HG03064 (cell line): ENCODE data around the gene ZXDC.

ENCODE experiments used
- ATAC-seq: cut with Tn5 transposase; IDR thresholded peaks from one replicate; pipeline ENCODE4 v1.9.1; 2021; ENCODE audit warnings: low read depth; ENCODE audit not compliant: unreplicated experiment

ZXDC gene, protein sequence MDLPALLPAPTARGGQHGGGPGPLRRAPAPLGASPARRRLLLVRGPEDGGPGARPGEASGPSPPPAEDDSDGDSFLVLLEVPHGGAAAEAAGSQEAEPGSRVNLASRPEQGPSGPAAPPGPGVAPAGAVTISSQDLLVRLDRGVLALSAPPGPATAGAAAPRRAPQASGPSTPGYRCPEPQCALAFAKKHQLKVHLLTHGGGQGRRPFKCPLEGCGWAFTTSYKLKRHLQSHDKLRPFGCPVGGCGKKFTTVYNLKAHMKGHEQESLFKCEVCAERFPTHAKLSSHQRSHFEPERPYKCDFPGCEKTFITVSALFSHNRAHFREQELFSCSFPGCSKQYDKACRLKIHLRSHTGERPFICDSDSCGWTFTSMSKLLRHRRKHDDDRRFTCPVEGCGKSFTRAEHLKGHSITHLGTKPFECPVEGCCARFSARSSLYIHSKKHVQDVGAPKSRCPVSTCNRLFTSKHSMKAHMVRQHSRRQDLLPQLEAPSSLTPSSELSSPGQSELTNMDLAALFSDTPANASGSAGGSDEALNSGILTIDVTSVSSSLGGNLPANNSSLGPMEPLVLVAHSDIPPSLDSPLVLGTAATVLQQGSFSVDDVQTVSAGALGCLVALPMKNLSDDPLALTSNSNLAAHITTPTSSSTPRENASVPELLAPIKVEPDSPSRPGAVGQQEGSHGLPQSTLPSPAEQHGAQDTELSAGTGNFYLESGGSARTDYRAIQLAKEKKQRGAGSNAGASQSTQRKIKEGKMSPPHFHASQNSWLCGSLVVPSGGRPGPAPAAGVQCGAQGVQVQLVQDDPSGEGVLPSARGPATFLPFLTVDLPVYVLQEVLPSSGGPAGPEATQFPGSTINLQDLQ

DNA sequence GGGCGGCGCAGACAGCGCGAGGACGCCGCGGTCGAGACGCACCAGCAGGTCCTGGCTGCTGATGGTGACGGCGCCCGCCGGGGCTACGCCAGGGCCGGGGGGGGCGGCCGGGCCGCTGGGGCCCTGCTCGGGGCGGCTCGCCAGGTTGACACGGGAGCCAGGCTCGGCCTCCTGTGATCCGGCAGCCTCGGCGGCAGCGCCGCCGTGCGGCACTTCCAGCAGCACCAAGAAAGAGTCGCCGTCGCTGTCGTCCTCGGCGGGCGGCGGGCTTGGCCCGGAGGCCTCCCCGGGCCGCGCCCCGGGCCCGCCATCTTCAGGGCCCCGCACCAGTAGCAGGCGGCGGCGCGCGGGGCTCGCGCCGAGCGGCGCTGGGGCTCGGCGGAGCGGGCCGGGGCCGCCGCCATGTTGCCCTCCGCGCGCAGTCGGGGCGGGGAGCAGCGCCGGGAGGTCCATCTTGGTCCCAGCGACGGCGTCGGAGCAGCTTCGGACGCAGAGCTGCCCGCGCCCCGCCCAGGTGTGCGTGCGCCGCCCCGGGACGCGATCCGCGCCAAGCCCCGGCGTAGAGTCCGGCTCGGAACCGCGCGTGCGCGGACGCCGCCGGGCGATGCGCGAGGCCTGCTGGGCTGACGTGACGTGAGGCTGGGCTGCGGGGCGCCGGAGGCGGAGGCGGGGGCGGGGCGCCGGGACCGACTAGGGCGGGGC lies at the start of gene ZXDC:
Gene ZXDC (minus strand): TSS at position 479 of the 702 bp plus-strand sequence. CDS start 26 bp downstream, at position 453.
- peak; percentile 75 for ATAC-seq

DNA sequence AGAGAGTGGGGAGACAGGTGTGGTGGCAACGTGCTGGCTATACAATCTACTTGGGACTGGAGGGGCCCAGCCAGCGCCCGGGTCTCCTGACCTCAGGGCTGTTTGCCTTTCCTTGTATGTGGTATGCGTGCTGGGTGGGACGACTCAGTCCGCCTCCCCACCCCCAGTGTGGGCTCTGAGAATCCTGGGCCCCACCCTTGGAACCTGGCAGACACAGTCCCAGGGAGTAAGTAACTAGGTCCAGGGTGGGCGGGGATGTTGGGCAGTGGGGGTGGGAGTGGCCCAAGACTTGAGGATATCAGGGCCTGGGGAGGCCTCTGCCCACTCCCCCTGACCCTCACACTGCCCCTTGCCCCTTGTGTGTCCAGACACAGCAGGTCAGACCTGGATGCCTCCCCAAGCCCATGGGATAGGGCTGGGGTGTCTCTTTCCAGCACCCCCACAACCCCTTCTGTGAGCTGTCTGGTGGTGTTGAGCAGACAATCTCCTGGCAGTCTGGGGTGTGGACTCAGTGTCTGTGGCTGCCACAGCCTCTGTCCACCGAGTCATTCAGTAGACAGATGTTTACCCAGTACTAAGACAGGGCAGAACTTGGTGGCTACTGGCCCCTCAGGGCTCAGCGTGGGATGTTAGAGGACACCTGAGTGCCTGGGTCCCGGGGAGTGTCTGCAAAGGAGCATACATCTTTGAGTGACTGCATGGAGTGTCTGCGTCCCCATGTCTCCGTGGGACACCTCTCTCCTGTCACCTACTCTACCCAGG lies 49.6 kb upstream of the ZXDC start:
- ATAC-seq, result no peak

DNA sequence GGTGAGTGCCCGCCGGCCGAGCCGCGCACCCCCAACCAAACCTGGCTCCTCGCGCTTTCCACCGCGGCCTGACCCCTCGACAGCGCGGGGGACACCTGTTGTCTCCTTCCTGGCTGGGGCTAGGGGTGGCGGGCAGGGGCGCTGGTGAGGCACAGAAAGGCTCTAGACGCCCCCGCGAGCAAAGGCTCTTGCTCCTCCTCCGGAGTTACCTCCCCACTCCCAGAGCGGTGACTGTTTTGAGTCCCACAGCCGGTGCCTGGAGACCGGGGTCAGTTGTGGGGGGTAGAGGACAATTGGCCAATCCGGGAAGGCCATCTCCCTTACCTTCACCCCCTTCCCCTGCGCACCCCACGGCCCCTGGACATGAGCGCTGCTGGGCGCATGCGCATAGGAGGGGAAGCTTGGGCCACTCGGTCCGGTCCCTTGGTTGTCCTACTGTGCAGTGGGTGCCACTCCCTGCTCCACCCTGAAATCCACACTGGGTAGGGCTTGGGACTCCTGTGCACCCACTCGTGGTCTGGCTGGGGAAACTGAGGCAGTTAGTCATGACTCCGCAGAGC lies 48.8 kb upstream of the ZXDC start:
- no peak for ATAC-seq

DNA sequence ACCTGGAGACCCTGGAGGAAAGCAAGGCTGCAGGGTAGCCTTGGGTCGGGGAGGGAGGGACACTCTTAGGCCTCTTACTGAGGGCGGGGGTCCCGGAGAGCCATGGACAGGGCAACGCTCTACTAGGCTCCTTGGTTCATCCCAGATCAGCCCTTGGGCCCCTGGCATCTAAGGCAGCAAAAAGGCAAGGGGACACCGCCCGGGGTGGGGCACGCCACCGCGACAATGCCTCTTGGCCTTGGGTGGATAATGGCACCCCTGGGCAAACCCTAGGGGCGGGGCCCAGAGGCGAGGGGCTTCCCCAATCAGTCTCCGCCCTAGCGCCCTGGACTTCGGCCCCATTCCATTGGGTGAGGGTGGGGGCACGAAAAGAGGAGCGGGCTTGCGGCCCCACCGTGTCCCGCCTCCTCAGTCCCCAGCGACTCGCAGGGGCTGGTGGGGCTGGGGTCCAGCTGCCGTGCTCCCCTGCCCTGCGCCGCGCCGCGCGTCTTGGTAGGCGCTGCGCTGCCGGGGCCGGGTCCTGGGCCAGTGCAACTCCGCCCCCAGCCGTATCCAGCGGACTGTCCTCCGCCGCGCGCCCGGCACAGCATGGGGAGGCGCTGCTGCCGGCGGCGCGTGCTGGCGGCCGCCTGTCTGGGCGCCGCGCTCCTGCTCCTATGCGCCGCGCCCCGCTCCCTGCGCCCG lies 48.2 kb upstream of the ZXDC start, which contains the start of gene CHST13:
Gene CHST13 (plus strand): TSS at position 411 of the 684 bp plus-strand sequence. CDS start 178 bp downstream, at position 589.
- ATAC-seq, result no peak

DNA sequence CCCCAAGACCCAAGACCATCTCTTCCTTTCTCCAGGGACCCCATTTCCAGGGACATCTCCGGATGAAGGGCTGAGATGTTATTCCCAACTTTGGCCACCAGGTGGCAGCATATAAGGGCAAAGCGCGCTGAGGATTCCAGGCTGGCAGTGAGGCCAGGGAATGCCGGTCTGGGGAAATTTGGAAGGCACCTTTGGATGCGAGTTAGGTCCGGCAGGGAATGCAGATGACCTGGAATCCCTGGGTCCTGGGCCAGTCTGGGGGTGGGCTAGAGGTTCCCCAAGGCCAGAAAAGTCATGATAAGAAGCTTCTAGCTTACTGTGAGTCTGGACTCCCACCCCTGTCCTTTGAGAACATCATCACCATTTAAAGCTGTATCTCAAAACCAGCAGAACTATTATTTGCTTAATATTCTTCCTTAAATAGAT lies 46.7 kb upstream of the ZXDC start:
- no peak for ATAC-seq

DNA sequence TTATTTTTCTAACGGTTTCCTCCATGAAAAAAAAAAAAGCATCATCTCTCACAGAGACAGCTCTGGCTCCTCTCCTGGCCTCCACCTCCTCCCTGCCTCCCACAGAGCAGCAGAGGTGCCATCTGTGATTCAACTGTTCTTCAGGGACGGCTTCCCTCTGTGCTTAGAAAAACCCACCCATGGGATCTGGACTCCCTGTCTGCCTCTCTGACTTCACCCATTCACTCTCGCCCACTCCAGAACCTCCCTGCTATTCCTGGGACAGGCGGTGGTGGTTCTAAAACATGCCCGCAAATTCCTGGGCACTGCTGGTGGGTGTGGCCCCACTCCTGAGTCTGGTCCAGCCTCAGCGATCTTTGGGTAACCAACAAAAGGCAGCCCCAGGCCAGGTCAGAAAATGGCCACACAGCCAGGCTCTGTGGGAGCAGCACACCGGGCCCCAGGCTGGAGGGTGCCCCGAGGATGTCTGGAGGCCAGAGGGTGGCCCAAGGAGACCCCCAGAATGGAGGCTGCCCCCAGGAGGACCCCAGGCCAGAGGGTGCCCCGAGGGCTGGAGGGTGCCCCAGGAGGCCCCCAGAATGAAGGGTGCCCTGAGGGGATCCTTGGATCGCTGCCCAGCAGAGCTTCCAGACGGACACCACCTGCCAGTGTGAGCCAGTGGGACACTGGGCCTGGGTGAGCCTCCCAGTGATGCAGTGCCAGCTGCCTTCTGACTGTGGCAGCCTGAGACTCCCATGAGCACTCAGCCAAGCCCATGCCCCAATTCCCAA lies 45.6 kb upstream of the ZXDC start:
- no peak for ATAC-seq

DNA sequence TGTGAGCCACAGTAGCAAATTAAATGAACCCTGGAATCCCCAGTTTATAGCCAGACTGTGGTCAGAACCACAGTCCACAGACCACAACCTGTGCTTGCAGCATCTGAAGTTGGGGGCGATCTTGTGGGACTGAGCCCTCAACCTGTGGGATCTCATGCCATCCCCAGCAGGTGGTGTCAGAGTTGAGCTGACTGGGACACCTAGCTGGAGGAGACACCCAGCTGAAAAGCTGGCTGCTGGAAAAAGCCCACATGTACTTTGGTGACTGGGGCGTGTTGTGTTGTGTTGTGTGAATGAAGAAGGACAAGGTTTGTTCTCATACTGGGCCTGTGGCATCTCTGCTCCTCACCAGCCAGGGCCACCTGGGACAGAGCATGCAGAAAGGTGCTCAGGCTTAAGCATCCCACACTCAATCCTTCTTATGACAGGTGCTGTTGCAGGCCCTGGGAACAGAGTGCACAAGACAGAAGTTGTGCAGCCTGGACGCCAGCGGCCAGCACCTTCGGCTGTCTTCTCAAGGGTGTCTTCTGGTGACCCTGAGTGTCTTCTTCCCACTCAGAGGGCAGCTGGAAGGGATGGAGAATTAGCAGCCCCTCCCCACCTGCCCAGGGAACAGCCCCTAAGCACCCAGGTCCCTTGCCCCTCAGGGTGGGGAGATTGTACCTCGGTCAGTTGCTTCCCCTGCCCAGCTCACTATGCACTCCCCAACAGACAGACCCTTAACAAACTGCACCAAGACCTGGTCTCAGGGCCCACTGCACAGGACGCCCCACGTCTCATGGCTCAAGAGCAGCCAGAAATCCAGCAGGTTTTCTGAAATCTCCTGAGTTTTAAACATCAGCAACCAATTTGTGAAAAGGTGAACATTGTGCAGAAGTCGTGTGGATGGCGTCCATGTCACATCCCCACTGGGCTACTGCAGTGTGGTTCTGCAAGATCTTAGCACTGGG lies 44.1 kb upstream of the ZXDC start:
- no peak for ATAC-seq

DNA sequence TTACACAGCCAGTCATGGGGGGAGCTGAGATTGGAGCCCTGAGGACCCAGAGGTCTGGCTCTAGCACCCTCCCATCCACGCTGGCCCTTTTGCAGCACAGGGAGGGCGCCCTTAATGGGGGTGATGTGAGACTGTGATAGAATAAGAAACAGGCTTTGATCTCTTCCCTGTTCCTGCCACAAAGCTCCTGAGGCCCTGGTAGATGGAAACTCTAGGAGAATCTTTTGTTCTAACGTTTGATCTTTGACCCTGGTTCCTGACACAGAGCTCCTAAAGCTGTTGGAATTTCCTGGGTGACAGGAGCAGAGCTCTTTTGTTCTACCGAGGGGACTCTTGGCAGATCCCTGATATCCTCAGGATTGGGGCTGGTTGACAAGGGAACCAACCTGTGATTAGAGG lies 43.1 kb upstream of the ZXDC start:
- no peak for ATAC-seq

DNA sequence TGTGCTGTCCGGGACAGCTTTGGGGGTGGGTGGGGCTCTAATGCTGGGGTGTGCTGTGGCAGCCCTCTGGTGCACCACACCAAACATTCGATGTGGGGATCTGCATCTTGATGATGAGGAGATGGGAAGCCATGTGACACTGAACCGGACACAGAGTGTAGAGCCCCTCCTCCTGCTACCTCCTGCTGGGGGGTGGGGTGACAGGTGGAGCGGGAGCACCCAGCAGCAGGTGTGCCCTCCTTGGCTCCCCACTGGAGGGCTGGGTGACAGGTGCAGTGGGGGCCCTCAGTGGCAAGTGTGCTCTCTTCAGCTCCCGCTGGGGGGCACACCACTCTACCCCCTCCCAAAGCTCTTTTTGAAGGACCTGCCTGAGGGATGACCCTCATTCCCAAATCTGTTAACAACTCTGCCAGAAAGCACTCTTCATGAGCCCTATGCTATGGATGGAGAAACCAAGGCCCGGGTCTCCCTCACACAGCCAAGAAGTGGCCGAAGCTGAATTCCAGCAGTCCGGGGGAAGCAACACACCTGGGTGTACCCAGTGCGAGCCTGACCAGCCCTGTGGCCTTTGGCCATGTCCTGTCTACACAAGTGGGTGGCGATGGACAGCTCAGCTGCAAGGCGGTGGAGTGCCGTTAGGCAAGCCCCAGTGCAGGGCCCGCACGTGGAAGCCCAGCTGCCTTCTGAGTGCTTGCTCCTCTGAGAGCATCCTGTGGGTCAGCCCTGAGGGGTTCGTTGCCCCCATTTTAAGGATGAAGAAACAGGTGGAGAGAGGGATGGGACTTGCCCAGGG lies 42.5 kb upstream of the ZXDC start:
- ATAC-seq, result no peak

DNA sequence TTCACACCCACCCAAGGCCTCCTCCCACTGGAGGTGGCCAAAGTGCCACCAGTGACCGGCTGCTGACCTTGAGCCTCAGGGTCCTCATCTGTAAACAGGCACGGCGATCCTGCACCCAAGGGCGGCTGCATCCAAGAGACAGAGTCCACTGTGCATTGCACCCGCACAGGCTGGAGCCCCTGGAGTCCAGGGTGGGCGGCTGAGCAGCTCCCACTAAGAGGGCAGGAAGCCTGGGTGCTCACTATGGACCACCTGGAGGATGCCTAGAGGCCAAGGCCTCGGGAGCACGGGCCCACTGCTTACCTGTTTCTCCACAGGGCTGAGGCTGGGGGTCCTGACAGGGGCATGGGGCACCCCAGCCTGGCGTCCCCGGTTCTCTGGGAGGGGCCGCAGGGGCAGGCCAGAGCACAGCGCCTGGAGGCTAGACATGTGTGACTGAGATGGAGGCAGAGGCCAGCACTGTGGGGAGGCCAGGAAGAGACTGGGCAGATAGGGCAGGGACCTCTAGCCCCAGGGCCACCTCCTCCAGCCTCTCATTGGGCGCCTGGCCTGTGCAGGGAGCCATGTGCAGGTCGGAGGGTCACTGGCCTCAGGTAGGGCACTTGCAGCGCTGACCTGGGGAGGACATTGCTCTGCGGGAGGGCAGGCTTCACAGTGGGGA lies 41.7 kb upstream of the ZXDC start, which contains the start of gene UROC1:
Gene UROC1 (minus strand): TSS at position 483 of the 661 bp plus-strand sequence. CDS start 54 bp downstream, at position 429.
- no peak for ATAC-seq

DNA sequence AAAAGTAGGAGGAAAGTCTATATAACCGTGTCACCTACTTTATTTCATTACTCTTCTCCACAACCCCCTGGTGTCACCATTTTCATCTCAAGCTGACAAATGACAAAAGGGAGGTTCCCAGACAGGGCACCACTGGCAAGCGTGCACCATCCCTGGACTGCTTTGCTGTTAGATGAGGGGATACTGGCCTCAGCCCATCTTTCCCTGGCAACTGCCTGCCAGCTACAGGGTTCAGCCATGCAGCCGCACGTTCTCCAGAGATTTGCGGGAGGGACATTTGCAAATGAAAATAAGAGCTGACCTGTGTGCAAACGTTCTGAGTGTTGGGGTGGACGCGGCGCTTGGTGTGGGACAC lies 41.2 kb upstream of the ZXDC start:
- ATAC-seq, result no peak

DNA sequence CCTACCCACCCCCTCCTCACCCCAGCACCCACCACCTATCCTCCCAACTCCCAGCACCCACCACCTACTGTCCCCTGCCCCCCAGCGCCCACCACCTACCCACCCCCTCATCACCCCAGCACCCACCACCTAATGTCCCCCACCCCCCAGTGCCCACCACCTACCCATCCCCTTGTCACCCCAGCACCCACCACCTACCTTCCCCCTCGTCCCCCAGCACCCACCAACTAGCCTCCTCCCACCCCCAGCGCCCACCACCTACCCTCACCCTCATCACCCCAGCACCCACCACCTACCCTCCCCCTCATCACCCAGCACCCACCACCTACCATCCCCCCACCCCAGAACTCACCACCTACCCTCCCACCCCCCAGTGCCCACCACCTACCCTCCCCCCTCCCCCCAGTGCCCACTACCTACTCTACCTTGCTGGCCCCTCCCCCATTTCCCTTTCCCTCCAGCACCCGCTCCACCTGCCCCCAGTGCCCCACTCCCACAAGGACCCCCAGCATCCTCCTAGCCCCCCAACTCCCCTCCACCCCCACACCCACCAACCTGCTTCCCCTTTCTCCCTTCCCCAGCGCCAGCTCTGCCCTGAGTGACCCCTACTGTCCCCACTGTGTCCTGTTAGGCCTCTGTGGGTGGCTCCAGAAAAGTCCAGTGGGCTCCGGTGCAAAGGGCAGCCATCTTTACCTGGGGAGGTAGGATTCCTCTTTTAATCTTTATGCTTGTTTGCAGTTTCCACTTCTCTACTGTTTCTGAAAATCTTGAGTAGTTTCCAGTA lies 40.7 kb upstream of the ZXDC start:
- no peak for ATAC-seq

DNA sequence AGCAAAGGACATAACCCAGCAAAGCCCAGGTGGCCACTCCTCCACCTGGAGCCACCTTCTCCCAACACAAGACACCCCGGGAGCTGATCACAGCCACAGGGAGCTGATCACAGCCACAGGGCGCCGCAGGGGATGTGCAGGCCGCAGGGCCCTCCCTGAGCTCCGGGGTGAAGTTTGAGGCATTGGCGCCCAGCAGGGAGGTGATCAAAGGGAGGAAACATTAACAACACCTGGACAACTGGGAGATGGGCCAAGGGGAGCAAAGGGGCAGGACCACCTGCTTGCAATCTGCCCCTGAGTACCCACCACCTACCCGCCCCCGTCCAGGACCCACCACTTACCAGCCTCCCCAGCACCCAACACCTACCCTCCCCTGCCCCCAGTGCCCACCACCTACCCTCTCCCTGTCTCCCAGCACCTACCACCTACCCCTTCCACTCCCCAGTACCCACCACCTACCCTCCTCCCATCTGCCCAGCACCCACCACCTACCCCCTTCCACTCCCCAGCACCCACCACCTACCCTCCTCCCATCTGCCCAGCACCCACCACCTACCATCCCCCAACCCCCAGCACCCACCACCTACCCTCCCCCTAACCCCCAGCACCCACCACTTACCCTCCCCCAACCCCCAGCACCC lies 39.5 kb upstream of the ZXDC start:
- no peak for ATAC-seq

DNA sequence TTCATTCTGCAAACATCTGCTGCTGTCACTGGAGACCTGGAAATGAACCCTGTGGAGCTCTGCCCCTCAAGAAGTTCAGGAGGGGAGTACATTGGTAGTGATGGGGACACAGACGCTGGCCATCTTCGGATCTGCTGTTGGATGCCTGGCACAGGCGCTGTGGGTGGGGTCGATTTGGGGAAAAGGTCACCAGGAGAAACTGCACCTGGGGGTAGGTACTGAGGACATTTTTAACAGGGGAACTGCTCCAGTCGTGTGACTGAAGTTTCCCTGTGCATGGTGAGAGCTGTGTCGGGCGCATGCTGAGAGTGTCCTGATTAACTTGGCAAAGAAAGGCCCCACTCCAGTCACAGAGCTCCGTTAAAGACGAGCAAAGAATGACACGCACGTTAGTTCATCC lies 38.5 kb upstream of the ZXDC start:
- ATAC-seq, result no peak
